ENCODE measurements around the gene CIPC.

The CIPC gene

DNA sequence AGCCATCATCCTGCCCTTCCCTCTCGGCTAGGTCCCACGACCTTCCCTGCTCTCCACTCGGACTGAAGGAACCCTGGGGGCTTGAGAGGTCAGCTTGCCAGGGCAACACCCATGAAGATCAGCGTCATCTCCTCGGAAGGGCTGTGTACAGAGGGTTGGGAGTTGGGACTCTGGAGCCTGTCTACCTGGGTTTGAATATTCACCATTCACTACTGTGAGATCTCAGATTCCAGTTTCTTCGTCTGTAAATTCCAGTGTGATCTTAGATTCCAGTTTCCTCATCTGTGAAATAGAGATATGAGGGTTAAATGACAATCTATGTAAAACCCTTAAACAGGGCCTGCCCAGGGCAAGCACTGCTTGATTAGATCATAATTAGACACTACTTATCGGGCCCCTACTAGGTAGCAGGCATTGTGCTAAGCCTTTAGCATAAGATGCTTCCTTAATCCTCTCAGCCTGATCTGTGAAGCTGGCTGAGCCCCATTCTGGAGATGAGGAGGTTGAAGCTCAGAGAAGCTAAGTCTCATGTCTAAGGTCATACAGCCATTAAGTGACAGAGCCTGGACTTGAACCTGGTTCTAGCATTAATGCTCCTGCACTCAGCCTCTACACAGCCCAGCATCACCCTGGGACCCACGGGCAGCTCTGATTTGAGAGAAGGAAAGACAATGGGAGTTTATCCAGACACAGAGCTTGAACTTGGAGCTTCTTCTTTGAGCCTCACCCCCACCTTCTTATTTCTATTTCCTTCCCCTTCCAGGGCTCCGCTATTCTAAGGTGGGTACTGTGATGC, 44.1 kb downstream of the CIPC start:
- no peak overlapping the region for H3K4me3 ChIP-seq (replicated peaks; ENCODE audit: insufficient read depth, low read length)
- no peak overlapping the region for H3K27ac ChIP-seq (replicated peaks)
- DNase-seq (ENCODE audit: low read depth in 1 of 2, low spot score in 1 of 2): no peak
- peaks cover 7% of the 10 kb centered on the region for H3K27me3 ChIP-seq (ENCODE audit: insufficient read depth, poor library complexity, severe bottlenecking)
- TF ChIP-seq GABPA (IDR thresholded peaks at IDR 0.05; ENCODE audit: low read depth) (no peak), SPI1 (IDR thresholded peaks at IDR 0.05; ENCODE audit: borderline replicate concordance, low read depth) (no peak)
- TF ChIP-seq, protein P1, sequence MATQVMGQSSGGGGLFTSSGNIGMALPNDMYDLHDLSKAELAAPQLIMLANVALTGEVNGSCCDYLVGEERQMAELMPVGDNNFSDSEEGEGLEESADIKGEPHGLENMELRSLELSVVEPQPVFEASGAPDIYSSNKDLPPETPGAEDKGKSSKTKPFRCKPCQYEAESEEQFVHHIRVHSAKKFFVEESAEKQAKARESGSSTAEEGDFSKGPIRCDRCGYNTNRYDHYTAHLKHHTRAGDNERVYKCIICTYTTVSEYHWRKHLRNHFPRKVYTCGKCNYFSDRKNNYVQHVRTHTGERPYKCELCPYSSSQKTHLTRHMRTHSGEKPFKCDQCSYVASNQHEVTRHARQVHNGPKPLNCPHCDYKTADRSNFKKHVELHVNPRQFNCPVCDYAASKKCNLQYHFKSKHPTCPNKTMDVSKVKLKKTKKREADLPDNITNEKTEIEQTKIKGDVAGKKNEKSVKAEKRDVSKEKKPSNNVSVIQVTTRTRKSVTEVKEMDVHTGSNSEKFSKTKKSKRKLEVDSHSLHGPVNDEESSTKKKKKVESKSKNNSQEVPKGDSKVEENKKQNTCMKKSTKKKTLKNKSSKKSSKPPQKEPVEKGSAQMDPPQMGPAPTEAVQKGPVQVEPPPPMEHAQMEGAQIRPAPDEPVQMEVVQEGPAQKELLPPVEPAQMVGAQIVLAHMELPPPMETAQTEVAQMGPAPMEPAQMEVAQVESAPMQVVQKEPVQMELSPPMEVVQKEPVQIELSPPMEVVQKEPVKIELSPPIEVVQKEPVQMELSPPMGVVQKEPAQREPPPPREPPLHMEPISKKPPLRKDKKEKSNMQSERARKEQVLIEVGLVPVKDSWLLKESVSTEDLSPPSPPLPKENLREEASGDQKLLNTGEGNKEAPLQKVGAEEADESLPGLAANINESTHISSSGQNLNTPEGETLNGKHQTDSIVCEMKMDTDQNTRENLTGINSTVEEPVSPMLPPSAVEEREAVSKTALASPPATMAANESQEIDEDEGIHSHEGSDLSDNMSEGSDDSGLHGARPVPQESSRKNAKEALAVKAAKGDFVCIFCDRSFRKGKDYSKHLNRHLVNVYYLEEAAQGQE (IDR thresholded peaks at IDR 0.05; ENCODE audit: insufficient replicate concordance, low read depth): no peak
- TF ChIP-seq, protein P2, sequence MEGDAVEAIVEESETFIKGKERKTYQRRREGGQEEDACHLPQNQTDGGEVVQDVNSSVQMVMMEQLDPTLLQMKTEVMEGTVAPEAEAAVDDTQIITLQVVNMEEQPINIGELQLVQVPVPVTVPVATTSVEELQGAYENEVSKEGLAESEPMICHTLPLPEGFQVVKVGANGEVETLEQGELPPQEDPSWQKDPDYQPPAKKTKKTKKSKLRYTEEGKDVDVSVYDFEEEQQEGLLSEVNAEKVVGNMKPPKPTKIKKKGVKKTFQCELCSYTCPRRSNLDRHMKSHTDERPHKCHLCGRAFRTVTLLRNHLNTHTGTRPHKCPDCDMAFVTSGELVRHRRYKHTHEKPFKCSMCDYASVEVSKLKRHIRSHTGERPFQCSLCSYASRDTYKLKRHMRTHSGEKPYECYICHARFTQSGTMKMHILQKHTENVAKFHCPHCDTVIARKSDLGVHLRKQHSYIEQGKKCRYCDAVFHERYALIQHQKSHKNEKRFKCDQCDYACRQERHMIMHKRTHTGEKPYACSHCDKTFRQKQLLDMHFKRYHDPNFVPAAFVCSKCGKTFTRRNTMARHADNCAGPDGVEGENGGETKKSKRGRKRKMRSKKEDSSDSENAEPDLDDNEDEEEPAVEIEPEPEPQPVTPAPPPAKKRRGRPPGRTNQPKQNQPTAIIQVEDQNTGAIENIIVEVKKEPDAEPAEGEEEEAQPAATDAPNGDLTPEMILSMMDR (IDR thresholded peaks at IDR 0.05; ENCODE audit: insufficient read depth, low read length): no peak

DNA sequence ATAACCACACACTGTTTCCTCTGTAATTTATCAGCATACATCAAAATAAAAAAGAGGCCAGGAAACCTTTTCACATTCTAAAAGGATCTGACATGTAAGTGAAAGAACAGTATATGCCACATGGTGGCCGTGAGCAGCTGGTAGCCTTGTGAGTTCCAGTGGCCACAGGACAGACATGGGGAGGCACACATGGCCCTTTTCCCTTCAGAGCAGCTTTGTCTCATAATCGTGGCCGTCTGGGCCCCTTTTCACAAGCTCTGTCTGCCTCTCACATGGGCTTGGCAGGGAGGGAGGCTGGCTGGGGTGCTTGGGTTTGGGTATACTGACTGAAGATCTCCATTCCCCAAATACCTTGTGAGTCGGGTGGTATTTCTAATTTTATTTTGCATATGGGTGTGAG, 45.0 kb downstream of the CIPC start:
- DNase-seq (ENCODE audit: low read depth in 1 of 2, low spot score in 1 of 2): no peak
- Histone ChIP-seq H3K27me3 (ENCODE audit: insufficient read depth, poor library complexity, severe bottlenecking) (peaks cover 7% of the 10 kb centered on the region), H3K27ac (replicated peaks) (no peak overlapping the region), H3K4me3 (replicated peaks; ENCODE audit: insufficient read depth, low read length) (no peak overlapping the region)
- TF ChIP-seq GABPA (IDR thresholded peaks at IDR 0.05; ENCODE audit: low read depth): no peak
- TF ChIP-seq, protein P2 (IDR thresholded peaks at IDR 0.05; ENCODE audit: insufficient read depth, low read length): no peak
- TF ChIP-seq POLR2AphosphoS5 (IDR thresholded peaks at IDR 0.05; ENCODE audit: low read depth): no peak
- no peak for TF ChIP-seq SPI1 (IDR thresholded peaks at IDR 0.05; ENCODE audit: borderline replicate concordance, low read depth)
- TF ChIP-seq, protein P1 (IDR thresholded peaks at IDR 0.05; ENCODE audit: insufficient replicate concordance, low read depth): no peak

DNA sequence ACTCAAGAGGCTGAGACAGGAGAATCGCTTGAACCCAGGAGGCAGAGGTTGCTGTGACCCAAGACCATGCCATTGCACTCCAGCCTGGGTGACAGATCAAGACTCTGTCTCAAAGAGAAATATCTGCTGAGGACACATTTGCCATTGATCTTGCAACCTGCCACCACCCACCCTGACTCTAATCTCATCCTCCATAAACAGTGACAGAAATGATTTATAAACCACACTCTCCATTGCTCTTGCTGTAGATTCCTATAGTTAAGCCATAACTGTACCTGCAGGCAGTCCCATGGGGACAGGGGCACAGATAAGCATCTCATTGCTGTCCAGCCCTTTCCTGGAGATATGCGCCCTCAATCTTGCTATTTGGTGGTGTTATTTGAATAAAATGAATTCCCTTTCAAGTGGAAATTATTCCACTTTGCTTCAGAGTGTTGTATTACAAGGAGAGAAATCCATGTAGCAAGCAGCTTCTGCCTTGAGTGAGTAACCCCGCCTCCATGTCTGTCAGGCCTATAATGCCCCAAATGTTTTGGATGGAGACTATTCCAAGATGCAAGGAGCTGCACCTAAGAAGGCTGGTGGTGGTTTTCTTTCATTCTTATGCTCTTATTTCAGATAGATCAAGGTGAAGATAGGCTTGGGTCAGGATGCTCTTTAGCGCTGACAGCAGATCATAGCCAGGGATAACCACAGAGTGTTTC, 46.5 kb downstream of the CIPC start:
- DNase-seq (ENCODE audit: low read depth in 1 of 2, low spot score in 1 of 2): no peak
- TF ChIP-seq POLR2AphosphoS5 (IDR thresholded peaks at IDR 0.05; ENCODE audit: low read depth) (no peak), GABPA (IDR thresholded peaks at IDR 0.05; ENCODE audit: low read depth) (no peak)
- TF ChIP-seq, protein P1 (IDR thresholded peaks at IDR 0.05; ENCODE audit: insufficient replicate concordance, low read depth): no peak
- H3K4me3 ChIP-seq (replicated peaks; ENCODE audit: insufficient read depth, low read length): no peak overlapping the region
- H3K27me3 ChIP-seq (ENCODE audit: insufficient read depth, poor library complexity, severe bottlenecking): peaks cover 7% of the 10 kb centered on the region
- H3K27ac ChIP-seq (replicated peaks): no peak overlapping the region

All from HL-60 (cell line).